Sigmoid colon (tissue), 4 donors: ENCODE data around the gene KCNH1.
"Not testable (repeated sequence)": the region's sequence is repeated elsewhere in the genome, so short reads cannot be mapped to it uniquely, and the experiment has no call there.

Source experiments
- CTCF ChIP-seq, 4 experiments: fragments of 450-650 bp in 3 of 4; fragments of 200-600 bp in 1 of 4; IDR thresholded peaks; one replicate each; pipeline ENCODE4 v1.5.1; 2016 to 2019; ENCODE audit warnings: antibody characterized with exemption in 4 of 4, mild to moderate bottlenecking in 3 of 4, moderate library complexity in 2 of 4
- EP300 ChIP-seq, 4 donors: sonication (generic); formaldehyde crosslinking; IDR thresholded peaks; one replicate each; pipeline ENCODE4 v1.6.1; 2017; ENCODE audit warnings: antibody characterized with exemption in 4 of 4
- POLR2AphosphoS5 ChIP-seq, 4 donors: sonication (generic); formaldehyde crosslinking; IDR thresholded peaks; one replicate each; pipeline ENCODE4 v1.6.1; 2017; ENCODE audit warnings: antibody characterized with exemption in 4 of 4

GRCh38 chr1:211011128-211011527 is 122.8 kb downstream of the KCNH1 start:
- not testable (repeated sequence) for TF ChIP-seq CTCF, POLR2AphosphoS5, EP300 (IDR thresholded peaks at IDR 0.05)
